ENCODE data around the gene CEP112.

CEP112 gene

GRCh38 chr17:65628644-65629036 is 563.3 kb downstream of the CEP112 start:
- DNase-seq: no peak

- DNase-seq: peak; percentile 55
These were observed 563.9 kb downstream of the CEP112 start for GRCh38 chr17:65627891-65628643.

DNA sequence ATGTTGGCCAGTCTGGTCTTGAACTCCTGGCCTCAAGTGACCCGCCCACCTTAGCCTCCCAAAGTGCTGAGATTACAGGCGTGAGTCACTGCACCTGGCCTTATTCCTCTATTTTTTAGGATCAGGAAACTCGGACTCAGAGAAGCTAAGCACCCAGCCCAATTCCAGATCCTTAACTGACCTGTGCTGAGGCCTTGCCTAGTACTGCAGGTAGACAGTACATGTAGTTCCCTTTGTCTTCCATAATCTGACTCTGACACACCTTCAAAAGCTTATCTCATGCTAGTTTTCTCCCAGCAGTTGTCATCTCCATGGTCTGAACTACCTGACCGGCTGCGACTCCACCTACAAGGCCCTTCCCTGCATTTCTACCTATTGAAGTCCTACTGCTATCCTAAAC is 564.8 kb downstream of the CEP112 start:
- no peak for DNase-seq

GRCh38 chr17:65626451-65626850 is 565.5 kb downstream of the CEP112 start:
- DNase-seq: no peak

- no peak for DNase-seq
These were observed 573.4 kb downstream of the CEP112 start for GRCh38 chr17:65618516-65618915.

- no peak for DNase-seq
These were observed 574.4 kb downstream of the CEP112 start for GRCh38 chr17:65617496-65617895.

GRCh38 chr17:65609749-65610148 is 582.2 kb downstream of the CEP112 start:
- DNase-seq: no peak

GRCh38 chr17:65609286-65609685 is 582.6 kb downstream of the CEP112 start:
- DNase-seq: no peak

GRCh38 chr17:65604070-65604469 is 587.9 kb downstream of the CEP112 start:
- DNase-seq: no peak

- no peak for DNase-seq
These were observed 590.1 kb downstream of the CEP112 start for GRCh38 chr17:65601881-65602280.

DNA sequence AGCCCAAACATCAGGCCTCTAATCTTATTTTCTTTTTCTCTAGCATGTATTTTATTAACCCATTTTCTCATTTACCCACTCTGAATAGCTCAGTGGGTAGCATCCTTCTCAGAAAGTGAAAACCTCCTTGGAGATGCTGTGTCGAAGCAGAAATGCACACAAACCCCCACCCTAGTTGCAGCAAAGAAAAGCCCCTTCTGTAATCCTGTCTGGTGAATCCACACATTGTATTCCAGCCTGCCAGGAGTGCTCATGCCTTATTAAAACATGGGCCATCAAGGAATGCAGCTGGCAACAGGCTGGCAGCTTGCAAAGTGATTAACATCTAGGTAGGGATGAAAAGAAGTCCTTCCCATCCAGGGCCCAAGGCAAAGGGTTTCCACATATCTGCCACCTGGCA is 590.8 kb downstream of the CEP112 start:
- DNase-seq: no peak

DNA sequence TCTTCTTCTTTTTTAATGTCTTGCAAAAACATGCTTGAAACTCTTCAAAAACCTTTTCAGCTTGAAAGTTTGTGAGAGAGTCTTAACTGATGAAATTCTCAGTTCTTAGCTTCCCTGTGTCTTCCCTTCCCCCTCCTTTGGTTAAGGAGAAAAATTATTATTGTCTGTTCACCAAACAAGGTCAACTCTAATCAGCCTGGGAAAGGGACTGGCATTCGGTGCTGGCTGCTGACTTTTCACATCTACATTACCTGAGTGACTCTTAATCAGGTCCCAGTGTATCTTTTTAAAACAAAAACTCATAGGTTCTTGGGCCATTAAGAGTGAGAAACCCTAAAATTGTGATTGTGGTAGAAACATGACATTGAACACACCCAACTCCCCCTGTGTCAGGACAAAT is 591.4 kb downstream of the CEP112 start:
- DNase-seq: no peak

DNA sequence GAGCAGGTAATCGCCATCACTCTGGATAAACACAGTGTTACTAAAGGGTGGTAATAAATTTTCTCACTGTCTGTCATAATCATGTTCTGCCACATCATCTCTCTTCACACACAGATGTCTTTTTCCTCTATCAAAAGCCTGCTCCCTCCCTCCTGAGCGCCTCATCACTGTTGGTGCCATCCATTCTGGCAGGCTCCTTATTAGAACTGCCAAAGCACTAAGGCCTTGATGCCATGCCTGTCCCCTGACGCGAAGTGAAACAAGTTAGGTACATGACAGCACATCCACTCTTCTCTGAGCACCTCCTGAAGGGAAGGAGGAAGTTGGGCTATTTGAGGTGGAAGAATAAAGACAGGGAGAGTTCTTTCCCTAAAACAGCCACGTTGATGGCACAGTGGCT is 592.3 kb downstream of the CEP112 start:
- no peak for DNase-seq

GRCh38 chr17:65598746-65599145 is 593.2 kb downstream of the CEP112 start:
- no peak for DNase-seq

- DNase-seq: peak; percentile 32
These were observed 596.8 kb downstream of the CEP112 start for GRCh38 chr17:65595071-65595656.

DNA sequence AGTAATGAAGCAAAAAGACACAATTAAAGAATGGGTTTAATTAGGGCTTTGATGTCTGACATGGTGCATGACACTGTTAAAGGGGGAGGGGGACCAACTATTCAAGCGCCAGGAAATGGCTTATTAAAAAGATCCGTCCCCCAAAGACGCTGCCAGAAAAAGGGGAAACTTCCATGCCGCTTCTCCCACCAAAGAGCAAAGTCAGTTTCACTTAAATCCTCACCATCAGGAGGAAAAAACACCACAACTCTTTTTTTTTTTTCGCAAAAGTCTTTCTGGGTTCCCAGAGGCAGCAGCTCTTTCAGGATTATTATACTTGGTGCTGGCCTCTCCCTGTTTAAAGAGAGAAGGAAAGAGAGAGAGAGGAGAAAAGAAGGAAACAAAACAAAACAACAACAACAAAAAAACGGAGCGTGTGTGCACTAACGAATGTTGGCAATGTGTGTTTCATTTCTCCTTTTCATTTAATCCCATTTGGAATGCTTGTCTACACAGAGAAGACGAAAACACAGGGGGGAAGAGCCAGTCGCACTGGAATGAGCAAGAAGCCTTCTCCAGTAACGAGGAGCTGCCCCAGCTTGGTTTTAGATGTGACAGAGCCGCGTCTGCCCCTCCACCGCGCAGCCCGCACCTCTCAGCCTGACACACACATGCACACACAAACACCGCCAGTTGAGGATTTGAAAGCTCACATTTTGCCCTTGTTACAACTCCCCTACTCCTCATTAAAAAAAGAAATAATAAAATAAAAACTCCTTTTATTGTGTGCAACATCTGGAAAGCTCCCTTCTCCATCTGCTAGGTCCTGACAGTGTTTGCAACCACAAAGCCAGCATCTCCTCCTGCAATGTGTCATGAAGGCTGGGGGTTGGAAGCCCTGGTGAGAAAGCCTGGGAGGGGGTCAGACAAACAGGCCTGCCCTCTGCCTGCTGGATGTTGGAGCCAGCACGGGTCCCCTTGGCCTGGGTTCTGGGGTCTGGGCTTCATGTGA is 597.8 kb downstream of the CEP112 start:
- DNase-seq: peak; percentile 59

GRCh38 chr17:65593092-65593854 is 598.7 kb downstream of the CEP112 start:
- no peak for DNase-seq

DNA sequence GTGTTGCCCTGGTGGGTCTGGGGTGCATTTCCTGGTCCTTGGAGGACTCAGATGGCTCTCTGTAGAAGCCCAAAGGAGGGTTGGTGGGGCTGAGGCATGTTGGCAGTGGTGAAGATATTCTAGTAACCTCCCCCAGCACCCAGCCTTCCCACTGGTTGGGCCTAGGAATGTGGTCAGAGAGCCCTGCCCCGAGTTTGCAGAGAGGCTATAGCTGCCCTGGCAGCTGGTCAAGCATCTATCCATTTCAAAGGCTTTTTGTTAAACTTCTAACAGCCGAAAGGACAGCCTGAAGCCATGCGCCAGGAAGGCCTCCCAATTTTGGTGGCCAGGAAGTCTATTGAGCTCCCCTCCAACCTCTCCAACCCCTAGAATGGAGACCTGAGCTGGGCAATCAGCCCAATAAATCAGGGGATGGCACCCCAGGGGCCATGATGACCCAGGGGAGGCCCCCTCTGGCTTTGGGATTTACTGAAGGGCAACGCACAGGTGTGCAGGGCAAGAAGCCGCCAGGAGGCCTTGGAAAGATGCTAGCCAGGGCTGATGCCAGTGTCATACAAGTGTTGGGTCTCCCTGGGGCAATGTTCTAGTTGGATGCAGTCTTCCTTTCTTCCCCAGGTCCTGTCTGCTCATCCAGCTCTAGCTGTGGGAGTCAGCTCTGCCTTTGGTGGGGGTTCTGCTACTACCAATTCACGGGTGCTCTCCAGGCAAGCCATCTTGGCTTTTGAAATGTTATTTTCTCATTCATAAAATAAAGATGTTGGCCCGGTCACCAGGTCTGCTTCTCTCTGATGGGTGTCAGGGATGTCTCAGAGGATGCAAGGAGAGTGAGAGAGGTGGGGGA is 599.6 kb downstream of the CEP112 start:
- DNase-seq: no peak

DNA sequence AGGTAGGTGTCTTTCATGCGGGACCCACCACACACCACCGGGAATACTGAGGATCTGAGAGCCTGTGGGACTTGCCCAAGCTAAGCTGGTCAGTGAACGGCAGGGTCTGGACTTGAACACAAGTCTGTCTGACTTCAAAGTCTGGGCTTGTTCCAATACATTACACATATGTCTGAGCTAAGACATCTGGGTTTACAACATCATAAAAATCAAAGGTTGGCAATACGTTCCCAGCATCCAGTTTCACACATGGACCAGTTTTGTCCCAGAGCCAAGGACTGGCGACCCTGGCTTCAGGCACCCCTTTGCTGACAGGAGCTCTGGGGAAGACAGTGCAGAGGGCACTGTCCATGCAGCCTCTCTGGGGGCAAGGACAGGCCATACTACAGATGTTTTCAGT is 602.6 kb downstream of the CEP112 start:
- DNase-seq: no peak

DNA sequence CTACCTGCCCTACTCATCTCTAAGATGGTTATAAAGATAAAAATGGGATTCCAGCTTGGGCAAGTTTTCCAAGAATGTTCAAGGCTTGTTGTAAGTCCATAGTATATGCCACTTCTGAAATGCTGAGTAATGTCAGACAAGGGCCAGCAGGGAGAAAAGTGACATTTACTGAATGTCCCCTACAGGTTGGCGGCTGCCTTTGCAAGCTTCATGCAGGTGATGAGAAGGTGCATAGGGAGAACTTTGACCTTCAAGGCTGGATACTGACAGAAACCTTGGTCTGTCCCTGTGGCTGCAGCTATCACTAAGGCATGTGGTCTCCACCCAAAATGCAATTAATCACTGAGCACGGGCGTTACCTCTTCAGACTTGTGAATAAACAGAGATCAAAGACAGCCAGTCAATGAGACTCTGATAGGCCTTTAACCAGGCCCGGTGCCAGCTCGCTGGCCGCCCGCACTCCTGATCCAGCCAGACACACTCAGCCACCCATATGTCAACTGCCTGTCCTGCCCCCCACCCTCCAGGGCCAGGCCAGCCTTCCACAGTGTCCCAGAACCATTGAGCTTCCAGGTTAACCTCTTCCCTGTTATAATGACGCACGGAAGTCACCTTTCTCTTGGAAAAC is 603.6 kb downstream of the CEP112 start:
- DNase-seq: no peak

All from fibroblast of skin of scalp (primary cell).